IMR-90 (cell line): ENCODE results near the gene ZNF175. TPM values are rescaled to one million over a fixed set of nuclear protein-coding genes. Genes with fewer than 3 reads are reported as not detected.

ENCODE experiments used
- ATAC-seq: fragments of 200-7000 bp; cut with Tn5 transposase; 2 replicates; pipeline ENCODE4 v1.9.1; 2020; ENCODE audit warnings: low read depth, mild to moderate bottlenecking, moderate library complexity
- BruUV-seq: library from RNA; stranded (reverse); fragments of 400-500 nt; replicated peaks from 2 replicates; lab custom pipeline; 2021; lab: Mats Ljungman, UMichigan
- CTCF ChIA-PET: fragments of 300-600 bp; formaldehyde crosslinking; extraction: SDS; loops from one replicate; lab custom pipeline; 2021; ENCODE audit warnings: antibody characterized with exemption; lab: Yijun Ruan, JAX
- POLR2A ChIA-PET: fragments of 300-600 bp; sonication (Branson Sonifier 250); formaldehyde crosslinking; loops from one replicate; lab custom pipeline; 2022; ENCODE audit warnings: antibody characterized with exemption; ENCODE audit not compliant: unreplicated experiment; lab: Charles Lee
- DNase-seq: peaks from one replicate; pipeline ENCODE4 v3.0.0; 2013
- H2AFZ ChIP-seq: replicated peaks from 2 replicates; pipeline ENCODE3; 2013; ENCODE audit warnings: low read length, mild to moderate bottlenecking; ENCODE audit not compliant: poor library complexity
- H2AK5ac ChIP-seq: 2 replicates; pipeline ENCODE4 v1.6.1; 2013; ENCODE audit warnings: low read depth, low read length, inconsistent platforms
- H2AK9ac ChIP-seq: replicated peaks from 2 replicates; pipeline ENCODE3; 2013; ENCODE audit warnings: mild to moderate bottlenecking, low read depth, low read length, moderate library complexity; ENCODE audit not compliant: poor library complexity
- H2BK120ac ChIP-seq: 2 replicates; pipeline ENCODE4 v1.6.1; 2013; ENCODE audit warnings: low read depth, low read length, inconsistent platforms
- H2BK15ac ChIP-seq: 3 replicates; pipeline ENCODE4 v1.6.1; 2013; ENCODE audit warnings: low read depth, low read length, inconsistent platforms
- H2BK20ac ChIP-seq: 2 replicates; pipeline ENCODE4 v1.6.1; 2013; ENCODE audit warnings: low read depth, mild to moderate bottlenecking, inconsistent platforms, low read length, moderate library complexity
- H2BK5ac ChIP-seq: 2 replicates; pipeline ENCODE4 v1.6.1; 2013; ENCODE audit warnings: mild to moderate bottlenecking, low read depth, low read length, inconsistent platforms; ENCODE audit not compliant: poor library complexity, severe bottlenecking
- H3K14ac ChIP-seq: replicated peaks from 2 replicates; pipeline ENCODE4 v1.6.1; 2013; ENCODE audit warnings: low read depth, low read length, inconsistent platforms
- H3K18ac ChIP-seq: 2 replicates; pipeline ENCODE4 v1.6.1; 2013; ENCODE audit warnings: low read depth, low read length, control low read depth
- H3K23ac ChIP-seq: 2 replicates; pipeline ENCODE4 v1.6.1; 2013; ENCODE audit warnings: low read depth, low read length, inconsistent platforms
- H3K27ac ChIP-seq: 2 replicates; pipeline ENCODE4 v1.5.1; 2013; ENCODE audit warnings: mild to moderate bottlenecking, control low read depth, low read length; ENCODE audit not compliant: insufficient read depth
- H3K27me3 ChIP-seq: 2 replicates; pipeline ENCODE4 v1.6.1; 2013; ENCODE audit warnings: low read length; ENCODE audit not compliant: control insufficient read depth, insufficient read depth
- H3K36me3 ChIP-seq: 2 replicates; pipeline ENCODE4 v1.6.1; 2013; ENCODE audit warnings: low read length, mixed read lengths; ENCODE audit not compliant: control insufficient read depth, insufficient read depth
- H3K4ac ChIP-seq: 2 replicates; pipeline ENCODE4 v1.6.1; 2013; ENCODE audit warnings: low read depth, low read length, inconsistent platforms
- H3K4me1 ChIP-seq: 2 replicates; pipeline ENCODE4 v1.6.1; 2013; ENCODE audit warnings: low read length, mixed read lengths; ENCODE audit not compliant: control insufficient read depth, insufficient read depth
- H3K4me2 ChIP-seq: 2 replicates; pipeline ENCODE4 v1.6.1; 2013; ENCODE audit warnings: low read depth, mild to moderate bottlenecking, control low read depth, low read length, moderate library complexity
- H3K4me3 ChIP-seq: 2 replicates; pipeline ENCODE4 v1.5.1; 2013; ENCODE audit warnings: low read depth, mild to moderate bottlenecking, control low read depth, low read length, moderate library complexity; ENCODE audit not compliant: insufficient read depth
- H3K56ac ChIP-seq: 2 replicates; pipeline ENCODE4 v1.6.1; 2013; ENCODE audit warnings: low read length, inconsistent platforms; ENCODE audit not compliant: insufficient read depth; ENCODE audit errors: extremely low read depth
- H3K79me1 ChIP-seq, 2 experiments: 2 replicates each; pipeline ENCODE4 v1.6.1; 2013; ENCODE audit warnings: low read length in 2 of 2, inconsistent platforms in 1 of 2, low read depth in 1 of 2
- H3K9ac ChIP-seq: 2 replicates; pipeline ENCODE4 v1.6.1; 2013; ENCODE audit warnings: low read depth, low read length, control low read depth
- H3K9me1 ChIP-seq: 2 replicates; pipeline ENCODE4 v1.6.1; 2013; ENCODE audit warnings: low read length, inconsistent platforms; ENCODE audit not compliant: insufficient read depth
- H3K9me3 ChIP-seq: 2 replicates; pipeline ENCODE4 v1.6.1; 2013; ENCODE audit warnings: low read length; ENCODE audit not compliant: control insufficient read depth, insufficient read depth
- H4K20me1 ChIP-seq: 2 replicates; pipeline ENCODE4 v1.6.1; 2013; ENCODE audit warnings: low read length, inconsistent platforms; ENCODE audit not compliant: insufficient read depth
- H4K5ac ChIP-seq: 2 replicates; pipeline ENCODE4 v1.6.1; 2013; ENCODE audit warnings: mild to moderate bottlenecking, low read depth, low read length, control low read depth
- H4K8ac ChIP-seq, 2 experiments: 2 replicates each; pipeline ENCODE4 v1.6.1; 2013; ENCODE audit warnings: low read depth in 2 of 2, low read length in 2 of 2, control low read depth in 1 of 2, inconsistent platforms in 1 of 2
- H4K91ac ChIP-seq: 2 replicates; pipeline ENCODE4 v1.6.1; 2013; ENCODE audit warnings: low read depth, low read length, inconsistent platforms; ENCODE audit not compliant: insufficient read depth
- ELK1 ChIP-seq: fragments of 150-350 bp; IDR thresholded peaks from 2 replicates; pipeline ENCODE4 v1.6.1; 2016; ENCODE audit warnings: low read depth, mild to moderate bottlenecking, low read length, moderate library complexity, borderline replicate concordance
- FOS ChIP-seq: fragments of 150-350 bp; IDR thresholded peaks from 2 replicates; pipeline ENCODE4 v1.6.1; 2016; ENCODE audit warnings: low read depth, low read length
- MXI1 ChIP-seq: IDR thresholded peaks from 2 replicates; pipeline ENCODE4 v1.6.1; 2012; ENCODE audit warnings: low read depth, mild to moderate bottlenecking, low read length, moderate library complexity, borderline replicate concordance
- RAD21 ChIP-seq: IDR thresholded peaks from 2 replicates; pipeline ENCODE4 v1.6.1; 2012; ENCODE audit warnings: low read length, improper control_type of control experiment
- SMC3 ChIP-seq: fragments of 150-350 bp; IDR thresholded peaks from 2 replicates; pipeline ENCODE4 v1.6.1; 2016; ENCODE audit warnings: low read depth, mild to moderate bottlenecking, antibody characterized with exemption, low read length, moderate library complexity
- WGBS, 2 experiments: methylation state at CpG; one replicate each; pipeline versions ENCODE4 v1.1.5 to v1.1.7; 2013; ENCODE audit warnings: missing lambda C conversion rate in 2 of 2; ENCODE audit not compliant: insufficient read length in 1 of 2; ENCODE audit errors: extremely low coverage in 2 of 2; 5-methylcytosine and 5-hydroxymethylcytosine counted together
- dilution Hi-C: fragments of 300-500 bp; cut with HindIII; formaldehyde crosslinking; loops from one replicate; pipeline ENCODE4 v1.14.3; 2018; ENCODE audit warnings: low sequenced_read_pairs; ENCODE audit not compliant: unreplicated experiment
- in situ Hi-C: fragments of 300-500 bp; cut with MboI; formaldehyde crosslinking; loops from 3 replicates; pipeline ENCODE4 v1.14.3; 2019; ENCODE audit warnings: low sequenced_read_pairs, inconsistent platforms, mixed read lengths
- intact Hi-C: fragments of 100-400 bp; cut with micrococcal nuclease; formaldehyde crosslinking; loops from 2 replicates; pipeline ENCODE4 v1.10.0; 2022
- polyA plus RNA-seq, 3 experiments: library from polyadenylated mRNA; depleted of rRNA; stranded (reverse); fragments of >200 nt; gene quantifications; 2 replicates each; pipeline ENCODE4 v1.2.3, GENCODE V29; 2012; ENCODE audit warnings: low replicate concordance in 1 of 3
- total RNA-seq: library from RNA; depleted of rRNA; stranded (reverse); fragments of >200 nt; gene quantifications from 2 replicates; pipeline ENCODE4 v1.2.3, GENCODE V29; 2012

ZNF175 gene
- total and polyA plus RNA-seq, 2 of the 4 experiments (the other 2 are of a cell fraction) = 3.6 to 8.4 TPM

GRCh38 chr19:51560339-51560738, 10.7 kb upstream of the ZNF175 start:
- in situ Hi-C loops = no loop called here
- Histone ChIP-seq H3K36me3 (no peaks in the 10 kb centered on the region), H3K9me1 (no peaks in the 10 kb centered on the region), H3K9me3 (no peaks in the 10 kb centered on the region), H2BK20ac (no peak overlapping the region), H3K56ac (no peak overlapping the region), H3K27me3 (no peaks in the 10 kb centered on the region; the same call in 1 of the 2 replicates), H3K4me3 (no peak overlapping the region), H2AK9ac (no peak overlapping the region), H2BK15ac (no peak overlapping the region), H3K14ac (no peak overlapping the region), H3K27ac (no peak overlapping the region), H3K79me1 (no peaks in the 10 kb centered on the region), H3K4me1 (no peaks in the 10 kb centered on the region), H2AK5ac (no peak overlapping the region), H3K4ac (no peak overlapping the region), H3K4me2 (no peak overlapping the region), H3K23ac (no peak overlapping the region), H2BK120ac (no peak overlapping the region), H4K20me1 (no peaks in the 10 kb centered on the region), H4K8ac (no peak overlapping the region), H4K5ac (no peak overlapping the region), H4K91ac (no peak overlapping the region), H3K9ac (no peak overlapping the region), H2BK5ac (no peak overlapping the region), H3K18ac (no peak overlapping the region), H2AFZ (no peak overlapping the region)
- ATAC-seq (no peak), DNase-seq (no peak)
- intact Hi-C loops = no loop called here
- no peak for TF ChIP-seq SMC3
- TF ChIP-seq ELK1 = no peak
- no peak for TF ChIP-seq MXI1
- TF ChIP-seq FOS = no peak
- TF ChIP-seq RAD21 = no peak
- POLR2A ChIA-PET = no interaction called here
- 0% methylated on average over 1 of the region's 4 CpGs; no CpG with 5 or more reads in 1 of the 2 experiments for WGBS, 2 experiments
- BruUV-seq = no TSS peak
- dilution Hi-C loops = no loop called here
- CTCF ChIA-PET = no interaction called here
